ENCODE data around the gene AUTS2.

AUTS2 gene

DNA sequence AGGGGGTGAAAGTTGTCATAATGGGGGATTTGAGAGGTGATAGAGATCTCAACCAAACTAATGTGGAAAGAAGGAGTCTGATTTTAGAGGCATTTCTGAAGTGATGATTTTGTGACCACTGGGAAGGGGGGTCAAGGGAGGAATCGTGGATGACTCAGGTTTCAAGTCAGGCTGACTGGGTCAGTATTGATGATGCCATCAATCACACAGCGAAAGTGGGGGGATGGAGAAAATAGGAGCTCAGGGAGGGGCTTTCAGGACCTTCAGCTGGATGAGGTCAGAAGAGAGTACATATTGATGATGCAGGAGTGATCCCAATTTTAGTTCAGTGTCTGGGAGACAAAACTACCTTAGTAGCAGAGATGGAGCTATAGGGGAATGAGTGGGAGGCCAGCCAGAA lies 852.5 kb downstream of the AUTS2 start:
- no peaks in the 10 kb centered on the region for H3K9me3 ChIP-seq
- H3K27ac ChIP-seq: no peak overlapping the region
- no peak overlapping the region for H3K4me3 ChIP-seq (ENCODE audit: low read depth in 1 of 2, low read length in 1 of 2)
- no peaks in the 10 kb centered on the region for H3K27me3 ChIP-seq
- no peaks in the 10 kb centered on the region for H3K36me3 ChIP-seq
- no peaks in the 10 kb centered on the region for H3K4me1 ChIP-seq (ENCODE audit: control insufficient read depth in 1 of 2, insufficient read depth in 1 of 2, low read depth in 1 of 2, low read length in 1 of 2)
- TF ChIP-seq, protein P1, sequence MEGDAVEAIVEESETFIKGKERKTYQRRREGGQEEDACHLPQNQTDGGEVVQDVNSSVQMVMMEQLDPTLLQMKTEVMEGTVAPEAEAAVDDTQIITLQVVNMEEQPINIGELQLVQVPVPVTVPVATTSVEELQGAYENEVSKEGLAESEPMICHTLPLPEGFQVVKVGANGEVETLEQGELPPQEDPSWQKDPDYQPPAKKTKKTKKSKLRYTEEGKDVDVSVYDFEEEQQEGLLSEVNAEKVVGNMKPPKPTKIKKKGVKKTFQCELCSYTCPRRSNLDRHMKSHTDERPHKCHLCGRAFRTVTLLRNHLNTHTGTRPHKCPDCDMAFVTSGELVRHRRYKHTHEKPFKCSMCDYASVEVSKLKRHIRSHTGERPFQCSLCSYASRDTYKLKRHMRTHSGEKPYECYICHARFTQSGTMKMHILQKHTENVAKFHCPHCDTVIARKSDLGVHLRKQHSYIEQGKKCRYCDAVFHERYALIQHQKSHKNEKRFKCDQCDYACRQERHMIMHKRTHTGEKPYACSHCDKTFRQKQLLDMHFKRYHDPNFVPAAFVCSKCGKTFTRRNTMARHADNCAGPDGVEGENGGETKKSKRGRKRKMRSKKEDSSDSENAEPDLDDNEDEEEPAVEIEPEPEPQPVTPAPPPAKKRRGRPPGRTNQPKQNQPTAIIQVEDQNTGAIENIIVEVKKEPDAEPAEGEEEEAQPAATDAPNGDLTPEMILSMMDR (IDR thresholded peaks at IDR 0.05): no peak

DNA sequence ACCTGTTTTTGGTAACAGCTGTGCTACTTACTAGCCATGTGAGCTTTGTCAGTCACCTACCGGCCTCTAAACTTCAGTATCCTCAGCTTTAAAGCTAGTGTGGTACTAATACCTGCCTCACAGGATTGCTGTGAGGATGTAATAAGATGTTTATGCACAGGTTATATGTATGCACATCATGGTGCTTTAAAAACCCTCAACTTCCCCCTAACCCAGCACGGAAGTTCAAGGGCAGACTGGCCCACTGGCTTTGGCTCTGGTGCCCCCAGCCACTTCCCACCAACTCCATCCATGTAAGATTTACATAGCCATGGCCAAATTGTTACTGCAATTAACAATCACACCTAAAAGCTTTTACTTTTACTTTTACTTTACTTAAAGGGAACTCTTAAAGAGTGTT lies 857.6 kb downstream of the AUTS2 start:
- H3K9me3 ChIP-seq: no peaks in the 10 kb centered on the region
- TF ChIP-seq, protein P1 (IDR thresholded peaks at IDR 0.05): no peak
- H3K36me3 ChIP-seq: no peaks in the 10 kb centered on the region
- H3K27ac ChIP-seq: no peak overlapping the region
- no peak overlapping the region for H3K4me3 ChIP-seq (ENCODE audit: low read depth in 1 of 2, low read length in 1 of 2)
- no peaks in the 10 kb centered on the region for H3K4me1 ChIP-seq (ENCODE audit: control insufficient read depth in 1 of 2, insufficient read depth in 1 of 2, low read depth in 1 of 2, low read length in 1 of 2)
- H3K27me3 ChIP-seq: no peaks in the 10 kb centered on the region

- Histone ChIP-seq H3K4me3 (ENCODE audit: low read depth in 1 of 2, low read length in 1 of 2) (no peak overlapping the region), H3K27me3 (no peaks in the 10 kb centered on the region), H3K9me3 (no peaks in the 10 kb centered on the region), H3K4me1 (ENCODE audit: control insufficient read depth in 1 of 2, insufficient read depth in 1 of 2, low read depth in 1 of 2, low read length in 1 of 2) (no peaks in the 10 kb centered on the region), H3K27ac (no peak overlapping the region), H3K36me3 (no peaks in the 10 kb centered on the region)
- TF ChIP-seq, protein P1 (IDR thresholded peaks at IDR 0.05): no peak
Measured at GRCh38 chr7:70456719-70457118, 858.4 kb downstream of the AUTS2 start.

GRCh38 chr7:70457482-70457881 lies 859.2 kb downstream of the AUTS2 start:
- Histone ChIP-seq H3K9me3 (no peaks in the 10 kb centered on the region), H3K4me3 (ENCODE audit: low read depth in 1 of 2, low read length in 1 of 2) (no peak overlapping the region), H3K27me3 (no peaks in the 10 kb centered on the region), H3K4me1 (ENCODE audit: control insufficient read depth in 1 of 2, insufficient read depth in 1 of 2, low read depth in 1 of 2, low read length in 1 of 2) (no peaks in the 10 kb centered on the region), H3K36me3 (no peaks in the 10 kb centered on the region), H3K27ac (no peak overlapping the region)
- TF ChIP-seq, protein P1 (IDR thresholded peaks at IDR 0.05): no peak

- no peak overlapping the region for H3K27ac ChIP-seq
- H3K27me3 ChIP-seq: no peaks in the 10 kb centered on the region
Measured at GRCh38 chr7:70457883-70458680, 859.8 kb downstream of the AUTS2 start.

More at GRCh38 chr7:70457883-70458680, 859.8 kb downstream of the AUTS2 start:
- Histone ChIP-seq H3K4me1 (ENCODE audit: control insufficient read depth in 1 of 2, insufficient read depth in 1 of 2, low read depth in 1 of 2, low read length in 1 of 2) (no peaks in the 10 kb centered on the region), H3K9me3 (no peaks in the 10 kb centered on the region), H3K4me3 (ENCODE audit: low read depth in 1 of 2, low read length in 1 of 2) (no peak overlapping the region), H3K36me3 (no peaks in the 10 kb centered on the region)
- TF ChIP-seq, protein P1 (IDR thresholded peaks at IDR 0.05): no peak

Data from neutrophil (primary cell).